ENCODE measurements around the gene CXXC1.

Gene CXXC1

DNA sequence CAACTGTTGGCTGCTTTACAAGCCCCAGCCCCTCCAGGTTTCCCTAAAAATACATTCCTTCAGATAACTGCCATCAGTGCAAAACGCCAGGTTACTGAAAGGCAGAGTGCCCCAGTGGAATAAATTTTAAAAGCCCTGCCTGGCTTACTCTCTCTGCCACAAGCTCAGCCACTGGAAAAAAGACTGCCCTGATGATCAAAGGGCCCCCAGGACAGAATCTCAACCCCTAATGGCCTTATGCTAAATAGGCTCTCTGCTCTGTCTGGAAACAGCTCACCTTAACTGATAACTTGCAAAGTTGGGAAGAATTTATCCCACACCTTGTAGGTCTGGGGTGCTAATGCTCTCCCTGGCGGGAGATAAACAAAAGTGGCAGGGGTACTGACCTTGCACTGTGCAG, 55.1 kb downstream of the CXXC1 start:
- TF ChIP-seq, protein P1, sequence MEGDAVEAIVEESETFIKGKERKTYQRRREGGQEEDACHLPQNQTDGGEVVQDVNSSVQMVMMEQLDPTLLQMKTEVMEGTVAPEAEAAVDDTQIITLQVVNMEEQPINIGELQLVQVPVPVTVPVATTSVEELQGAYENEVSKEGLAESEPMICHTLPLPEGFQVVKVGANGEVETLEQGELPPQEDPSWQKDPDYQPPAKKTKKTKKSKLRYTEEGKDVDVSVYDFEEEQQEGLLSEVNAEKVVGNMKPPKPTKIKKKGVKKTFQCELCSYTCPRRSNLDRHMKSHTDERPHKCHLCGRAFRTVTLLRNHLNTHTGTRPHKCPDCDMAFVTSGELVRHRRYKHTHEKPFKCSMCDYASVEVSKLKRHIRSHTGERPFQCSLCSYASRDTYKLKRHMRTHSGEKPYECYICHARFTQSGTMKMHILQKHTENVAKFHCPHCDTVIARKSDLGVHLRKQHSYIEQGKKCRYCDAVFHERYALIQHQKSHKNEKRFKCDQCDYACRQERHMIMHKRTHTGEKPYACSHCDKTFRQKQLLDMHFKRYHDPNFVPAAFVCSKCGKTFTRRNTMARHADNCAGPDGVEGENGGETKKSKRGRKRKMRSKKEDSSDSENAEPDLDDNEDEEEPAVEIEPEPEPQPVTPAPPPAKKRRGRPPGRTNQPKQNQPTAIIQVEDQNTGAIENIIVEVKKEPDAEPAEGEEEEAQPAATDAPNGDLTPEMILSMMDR (IDR thresholded peaks at IDR 0.05; ENCODE audit: extremely low read depth, insufficient read depth, missing control alignments), result no peak
- DNase-seq (ENCODE audit: low spot score), result no peak
- in situ Hi-C loops (cut with MboI; ENCODE audit: low pct_unique_long_range_greater_than_20kb, low sequenced_read_pairs, unreplicated experiment), result no loop called here
